HL-60/S4 treated with phorbol 12-myristate 13-acetate at 8.2 ng/mL for 4 days and 3 days (cell line): ENCODE data around the gene MEI1.
"Not testable (repeated sequence)": the region's sequence is repeated elsewhere in the genome, so short reads cannot be mapped to it uniquely, and the experiment has no call there.

ENCODE experiments used
- in situ Hi-C: fragments of 300-500 bp; cut with MboI; formaldehyde crosslinking; loops from 2 replicates; pipeline ENCODE4 v1.15.0; 2022; ENCODE audit warnings: low sequenced_read_pairs

MEI1 gene

DNA sequence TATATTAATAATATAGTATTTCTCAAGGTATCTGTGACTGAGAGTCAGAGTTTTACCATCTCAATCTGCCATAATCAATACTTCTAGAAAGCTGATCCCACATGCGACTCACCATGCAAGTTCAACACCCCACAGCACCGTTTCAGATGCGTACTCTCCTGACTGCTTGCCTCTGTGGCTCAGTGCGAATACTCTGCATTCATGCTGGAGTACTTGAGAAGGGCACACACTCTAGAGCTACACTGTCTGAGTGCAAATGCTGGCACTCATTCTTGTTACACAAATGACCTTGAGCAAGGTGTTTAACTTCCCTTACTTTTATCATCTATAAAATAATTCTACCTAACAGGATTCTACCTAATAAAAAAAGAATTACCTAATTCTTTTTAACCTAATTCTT lies 23.2 kb upstream of the MEI1 start:
- in situ Hi-C loops, result no loop called here

DNA sequence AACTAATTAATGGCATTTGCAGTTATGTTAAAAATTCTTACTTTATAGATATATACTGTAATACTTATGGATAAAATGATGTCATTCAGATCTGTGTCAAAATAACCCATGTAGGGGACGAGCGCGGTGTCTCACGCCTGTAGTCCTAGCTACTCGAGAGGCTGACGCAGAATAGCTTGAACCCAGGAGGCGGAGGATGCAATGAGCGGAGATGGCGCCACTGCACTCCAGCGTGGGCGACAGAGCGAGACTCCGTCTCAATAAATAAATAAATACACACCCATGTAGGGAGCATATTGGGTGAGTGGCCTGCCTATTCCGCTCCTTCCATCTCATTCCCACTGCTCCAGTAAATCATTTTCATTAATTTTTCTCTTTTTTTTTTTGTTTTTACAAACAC lies 17.7 kb upstream of the MEI1 start:
- in situ Hi-C loops, result no loop called here

DNA sequence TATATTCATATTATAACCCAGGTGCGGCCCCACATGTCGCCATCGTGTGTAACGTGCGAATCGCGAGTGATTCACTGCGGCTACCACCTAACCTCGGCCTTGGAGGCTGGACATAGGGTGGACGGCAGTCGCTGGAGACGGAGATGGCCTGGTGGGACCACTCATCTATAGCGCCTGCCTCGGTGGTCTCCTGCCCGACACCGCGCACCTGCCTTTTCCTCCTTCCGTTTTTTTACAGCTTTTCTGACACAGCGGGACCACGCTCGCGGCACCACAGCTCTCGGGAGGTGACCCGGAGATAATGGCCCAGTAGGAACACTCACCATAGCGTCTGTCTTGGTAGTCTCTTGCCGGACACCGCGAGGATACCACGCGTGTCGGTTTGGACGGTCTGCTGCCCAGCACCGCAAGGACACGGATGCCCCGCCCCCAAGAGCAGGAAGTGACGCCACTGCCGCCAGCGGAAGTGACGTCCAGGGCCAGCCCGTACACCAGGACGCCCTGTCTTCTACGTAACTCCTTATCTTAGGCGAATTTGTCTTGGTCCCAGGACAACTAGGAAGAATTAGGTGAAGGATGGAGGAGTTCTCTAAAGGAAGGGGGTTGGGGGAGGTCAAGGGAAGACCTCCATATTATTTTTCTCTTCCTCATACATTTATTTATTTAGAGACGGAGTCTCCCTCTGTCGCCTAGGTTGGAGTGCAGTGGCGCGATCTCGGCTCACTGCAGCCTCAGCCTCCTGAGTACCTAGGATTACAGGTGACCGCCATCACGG lies 17.1 kb upstream of the MEI1 start:
- in situ Hi-C loops, result no loop called here

DNA sequence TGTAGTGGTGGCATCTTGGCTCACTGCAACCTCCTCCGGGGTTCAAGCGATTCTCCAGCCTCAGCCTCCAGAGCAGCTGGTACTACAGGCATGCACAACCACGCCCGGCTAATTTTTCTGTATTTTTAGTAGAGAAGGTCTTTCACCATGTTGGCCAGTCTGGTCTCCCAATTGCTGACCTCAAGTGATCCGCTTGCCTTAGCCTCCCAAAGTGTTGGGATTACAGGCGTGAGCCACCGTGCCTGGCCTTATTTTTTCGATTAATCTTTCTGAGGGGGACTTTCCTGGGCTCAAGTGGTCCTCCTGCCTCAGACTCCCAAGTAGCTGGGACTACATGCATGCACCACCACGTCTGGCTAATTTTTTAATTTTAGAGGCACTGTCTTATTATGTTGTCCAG lies 16.3 kb upstream of the MEI1 start:
- in situ Hi-C loops, result no loop called here

DNA sequence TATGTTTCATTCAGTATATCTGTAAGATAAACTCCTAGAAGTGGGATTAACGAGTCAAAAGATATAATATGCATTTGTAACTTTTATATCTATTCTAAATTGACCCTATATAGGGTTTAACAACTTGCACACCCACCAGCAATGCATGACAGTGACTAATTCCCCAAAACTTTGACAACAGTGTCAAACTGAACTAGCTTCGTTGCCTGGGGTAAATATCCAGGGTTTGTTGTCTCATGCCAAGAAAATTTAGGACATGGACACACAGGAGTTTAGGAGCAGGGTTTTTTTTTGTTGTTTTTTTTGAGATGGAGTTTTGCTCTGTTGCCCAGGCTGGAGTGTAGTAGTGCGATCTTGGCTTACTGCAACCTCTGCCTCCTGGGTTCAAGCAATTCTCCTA lies 15.7 kb upstream of the MEI1 start:
- in situ Hi-C loops, result no loop called here

DNA sequence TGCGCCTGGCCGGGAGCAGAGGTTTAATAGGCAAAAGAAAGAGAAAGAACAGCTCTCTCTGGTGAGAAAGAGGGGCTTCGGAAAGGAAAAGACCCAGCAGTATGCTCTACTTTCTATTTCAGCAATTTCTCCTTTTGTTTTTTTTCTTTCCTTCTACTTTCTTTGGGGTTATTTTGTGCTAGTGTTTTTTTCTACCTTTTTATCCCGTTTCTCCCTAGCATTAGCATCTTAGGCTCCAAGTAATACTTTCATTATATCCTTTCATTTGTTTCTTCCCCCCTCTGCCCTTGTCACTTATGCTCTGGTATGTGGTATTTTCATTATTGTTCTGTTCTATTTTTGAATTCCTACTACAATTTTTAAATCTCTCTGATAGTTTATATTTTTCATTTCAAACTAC lies 15.1 kb upstream of the MEI1 start:
- in situ Hi-C loops, result no loop called here

DNA sequence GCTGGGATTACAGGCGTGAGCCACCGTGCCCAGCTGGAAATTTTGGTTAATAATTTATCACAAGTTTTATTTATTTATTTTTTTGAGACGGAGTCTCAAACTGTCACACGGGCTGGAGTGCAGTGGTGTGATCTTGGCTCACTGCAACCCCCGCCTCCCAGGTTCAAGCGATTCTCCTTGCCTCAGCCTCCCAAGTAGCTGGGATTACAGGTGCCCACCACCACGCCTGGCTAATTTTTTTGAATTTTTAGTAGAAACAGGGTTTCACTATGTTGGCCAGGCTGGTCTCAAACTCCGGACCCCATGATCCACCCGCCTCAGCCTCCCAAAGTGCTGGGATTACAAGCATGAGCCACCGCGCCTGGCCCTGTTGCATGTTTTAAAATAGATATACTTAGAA lies 12.4 kb upstream of the MEI1 start:
- in situ Hi-C loops, result not testable (repeated sequence)

DNA sequence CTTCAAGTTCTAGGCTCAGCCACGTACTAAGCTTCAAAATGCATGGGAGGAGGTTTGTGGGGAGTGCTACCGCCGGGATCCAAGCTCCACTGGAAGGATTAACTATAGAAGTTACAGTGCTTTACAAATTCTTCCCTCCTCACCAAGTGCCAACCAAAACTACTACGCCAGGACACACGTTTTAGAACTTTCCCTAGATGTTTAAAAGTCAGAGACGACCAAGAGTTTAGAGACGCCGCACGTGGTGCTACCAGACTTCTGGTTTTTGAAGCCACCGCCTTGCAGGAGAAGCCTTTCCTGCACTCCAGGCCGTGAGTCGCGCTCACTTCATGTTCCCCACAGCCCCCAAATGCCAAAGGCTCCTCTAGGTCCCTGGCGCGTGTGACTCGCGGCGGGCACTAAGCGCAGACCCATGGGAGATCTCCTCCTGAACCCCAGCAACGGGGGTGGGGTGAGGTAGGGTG lies 11.4 kb upstream of the MEI1 start:
- in situ Hi-C loops, result no loop called here

DNA sequence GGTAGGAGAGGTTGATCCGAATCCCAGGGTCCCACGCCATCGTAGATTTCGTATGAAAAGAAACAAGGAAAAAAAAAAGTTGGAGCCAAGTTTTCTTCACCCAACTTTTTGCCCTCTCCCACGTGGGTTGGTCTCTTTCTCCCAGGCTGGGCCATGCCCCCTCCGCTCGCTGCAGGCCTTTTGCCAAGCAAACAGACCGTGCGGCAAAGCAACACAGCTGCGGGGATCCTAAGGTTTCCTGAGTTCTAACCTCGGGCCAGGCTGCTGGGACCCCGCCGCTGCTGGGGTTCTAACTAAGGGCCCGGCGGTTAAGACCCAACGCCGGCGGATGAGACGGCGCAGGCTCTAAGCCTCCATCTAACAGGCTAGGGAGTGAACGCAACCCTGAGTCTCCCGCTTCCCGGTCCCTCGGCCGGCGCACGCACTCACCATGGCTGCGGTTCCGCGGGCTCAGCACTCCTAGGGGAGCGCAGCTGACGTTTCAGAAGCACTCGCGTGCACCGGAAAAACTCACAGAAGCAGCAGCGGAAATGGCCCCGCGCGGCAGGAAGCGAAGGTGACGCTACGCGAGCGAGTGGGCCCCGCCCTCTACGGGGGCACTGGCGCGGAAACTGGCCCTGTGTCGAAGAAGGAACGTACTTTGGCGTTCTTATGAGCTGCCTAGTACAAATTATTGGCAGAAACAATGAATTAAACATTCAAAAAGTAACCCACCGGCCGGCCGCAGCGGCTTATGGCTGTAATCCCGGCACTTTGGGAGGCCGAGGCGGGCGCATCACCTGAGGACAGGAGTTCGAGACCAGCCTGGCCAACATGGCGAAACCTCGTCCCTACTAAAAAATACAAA lies 10.7 kb upstream of the MEI1 start, which contains the start of gene SNU13:
Gene SNU13, minus strand, starts transcription at position 503 of the 847 bp plus-strand sequence. Its CDS starts 71 bp downstream, at position 432.
- in situ Hi-C loops, result no loop called here

DNA sequence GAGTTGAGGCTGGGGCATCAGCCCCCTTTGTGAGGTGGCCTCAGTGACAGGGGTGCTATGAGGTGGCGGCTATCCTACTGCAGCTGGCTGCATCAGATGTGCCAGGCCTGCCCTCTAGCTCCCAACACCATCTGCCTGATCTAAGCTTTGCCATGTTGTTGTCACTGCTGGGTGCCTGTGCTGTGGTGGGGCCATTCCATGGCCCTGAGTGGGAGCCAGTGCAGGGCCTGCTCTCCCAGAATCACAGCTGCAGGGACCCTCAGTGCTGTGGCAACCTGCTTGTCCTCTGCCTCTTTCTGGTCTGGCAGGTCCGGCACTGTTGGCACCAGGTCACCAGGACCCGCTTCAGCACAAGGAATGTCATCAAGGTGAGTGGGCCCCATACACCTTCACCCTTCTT lies 8.8 kb upstream of the MEI1 start:
- in situ Hi-C loops, result no loop called here

DNA sequence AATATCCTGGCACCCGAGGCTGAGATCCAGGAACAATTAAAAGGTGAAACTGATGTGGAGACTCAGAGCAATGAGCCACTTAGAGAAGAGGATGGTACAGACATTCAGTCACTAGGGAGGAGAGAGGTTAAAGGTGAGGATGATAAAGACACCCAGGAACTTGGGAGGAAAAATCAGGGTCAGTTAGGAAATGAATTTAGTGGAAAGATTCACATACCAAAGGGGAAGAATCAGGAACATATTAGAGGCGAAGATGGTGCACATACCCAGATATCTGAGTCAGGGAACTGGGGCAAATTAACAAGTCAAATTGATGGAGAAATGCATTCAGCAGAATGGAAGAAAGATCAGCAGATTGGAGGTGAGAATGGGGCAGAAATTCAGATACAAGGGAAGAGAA lies 4.1 kb upstream of the MEI1 start:
- in situ Hi-C loops, result loop anchor here (5.0 kb wide), 1 partner anchor 247 kb away; no protein-coding TSS in a partner anchor

DNA sequence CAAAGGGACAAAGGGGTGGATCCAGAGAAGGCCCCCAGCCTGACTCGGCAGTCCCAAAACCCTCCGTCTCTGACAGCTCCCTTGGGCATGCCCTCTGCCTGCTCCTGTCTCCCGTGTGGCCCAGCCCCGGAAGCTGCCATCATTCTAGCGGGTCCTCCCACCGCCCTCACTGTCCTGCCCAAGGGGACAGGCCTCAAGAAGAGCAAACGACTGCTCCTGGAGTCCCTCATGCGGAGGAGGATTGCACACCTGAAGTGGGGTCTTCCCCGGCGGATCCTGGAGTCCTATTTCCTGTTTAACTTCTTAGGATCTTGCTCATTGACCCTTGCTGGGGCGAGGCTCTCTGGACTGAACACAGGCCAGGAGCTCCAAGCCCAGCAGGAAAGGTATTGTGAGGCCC lies 2.6 kb upstream of the MEI1 start:
- in situ Hi-C loops, result loop anchor here (5.0 kb wide), 1 partner anchor 246 kb away; no protein-coding TSS in a partner anchor

DNA sequence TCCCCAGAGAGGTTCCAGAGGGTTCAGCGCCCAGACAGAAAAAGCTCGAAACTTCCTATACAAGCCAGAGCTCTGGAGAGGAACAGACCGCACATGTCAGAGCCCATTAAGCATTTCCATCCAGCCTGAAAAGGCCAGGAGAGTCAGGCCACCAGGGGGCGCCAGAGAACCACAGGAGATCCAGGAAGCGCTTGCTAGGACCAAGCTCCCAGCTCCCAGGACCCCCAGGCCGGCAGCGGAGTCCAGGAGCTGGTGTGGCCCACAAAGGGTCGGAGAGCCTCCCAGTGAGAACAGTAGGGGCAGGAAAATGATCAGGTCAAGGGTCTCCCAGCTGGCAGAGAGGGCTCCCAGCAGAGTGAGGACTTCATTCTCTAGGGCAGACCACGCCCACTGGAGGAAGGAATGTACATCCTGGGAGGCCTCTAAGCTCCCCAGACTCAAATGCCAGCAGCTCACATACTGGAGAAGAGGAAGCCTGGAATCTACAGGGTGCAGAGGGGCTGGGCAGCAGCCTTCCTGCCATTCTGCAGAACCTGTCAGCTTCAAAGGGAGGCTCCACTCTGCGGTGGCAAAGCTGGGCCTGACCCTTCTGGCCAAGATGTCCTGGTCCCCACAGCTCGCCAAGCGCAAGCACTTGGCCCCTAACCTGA lies 2.1 kb upstream of the MEI1 start:
- in situ Hi-C loops, result loop anchor here (5.0 kb wide), 1 partner anchor 245 kb away; no protein-coding TSS in a partner anchor

DNA sequence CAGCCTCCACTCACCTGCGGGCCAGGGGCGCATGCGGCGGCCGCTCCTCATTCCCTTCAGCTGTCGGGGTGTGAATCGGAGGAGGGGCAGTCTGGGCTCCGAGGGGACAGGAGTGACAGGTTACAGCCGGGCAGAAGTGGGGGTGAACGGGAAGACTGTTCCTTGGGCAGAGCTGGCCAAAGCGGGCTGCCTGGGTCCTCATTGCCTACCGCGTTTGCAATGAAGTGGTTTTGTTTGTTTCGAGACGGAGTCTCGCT lies 733 bp downstream of the MEI1 start:
- in situ Hi-C loops, result no loop called here

DNA sequence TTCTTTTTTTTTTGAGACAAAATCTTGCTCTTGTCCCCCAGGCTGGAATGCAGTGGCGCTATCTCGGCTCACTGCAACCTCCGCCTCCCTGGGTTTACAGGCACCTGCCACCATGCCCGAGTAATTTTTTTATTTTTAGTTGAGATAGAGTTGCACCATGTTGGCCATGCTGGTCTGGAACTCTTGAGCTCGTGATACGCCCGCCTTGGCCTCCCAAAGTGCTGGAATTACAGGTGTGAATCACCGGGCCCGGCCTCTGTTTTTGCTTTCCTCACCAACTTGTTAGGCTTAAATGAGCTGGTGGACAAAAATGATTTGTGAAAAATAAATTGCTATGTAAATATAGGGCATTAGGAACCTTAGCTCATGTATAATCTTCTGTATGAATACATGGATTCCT lies 3.5 kb downstream of the MEI1 start:
- in situ Hi-C loops, result no loop called here

DNA sequence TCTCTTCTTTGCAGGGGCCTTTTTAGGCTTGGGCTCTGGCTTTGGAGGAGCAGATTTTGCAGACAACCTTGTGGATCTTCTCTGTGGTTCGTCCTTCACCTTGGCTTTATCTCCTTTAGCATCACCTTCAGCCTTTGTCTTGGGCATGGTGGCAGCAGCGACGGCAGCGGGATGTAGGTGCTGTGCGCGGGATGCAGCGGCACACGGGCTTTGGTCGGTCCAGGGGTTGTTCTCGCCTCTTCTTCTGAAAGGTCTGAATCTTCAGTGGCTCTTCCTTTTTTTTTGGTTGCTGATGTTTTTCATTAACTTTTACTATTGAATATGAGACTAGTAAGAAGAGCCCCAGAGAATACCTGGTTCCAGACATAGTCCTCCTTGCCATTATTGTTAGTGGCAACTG lies 10.0 kb downstream of the MEI1 start:
- in situ Hi-C loops, result no loop called here

DNA sequence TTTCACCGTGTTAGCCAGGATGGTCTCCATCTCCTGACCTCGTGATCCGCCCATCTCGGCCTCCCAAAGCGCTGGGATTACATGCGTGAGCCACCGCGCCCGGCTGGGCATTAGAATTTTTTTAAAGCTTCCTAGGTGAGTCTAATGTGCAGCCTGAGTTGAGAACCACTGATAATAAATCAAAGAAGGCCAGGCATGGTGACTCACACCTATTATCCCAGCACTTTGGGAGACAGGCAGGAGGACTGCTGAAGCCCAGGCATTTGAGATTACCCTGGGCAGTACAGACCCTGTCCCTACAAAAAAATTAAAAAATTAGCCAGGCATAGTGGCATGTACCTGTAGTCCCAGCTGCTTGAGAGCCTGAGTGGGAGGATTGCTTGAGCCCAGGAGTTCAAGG lies 13.7 kb downstream of the MEI1 start:
- in situ Hi-C loops, result no loop called here

DNA sequence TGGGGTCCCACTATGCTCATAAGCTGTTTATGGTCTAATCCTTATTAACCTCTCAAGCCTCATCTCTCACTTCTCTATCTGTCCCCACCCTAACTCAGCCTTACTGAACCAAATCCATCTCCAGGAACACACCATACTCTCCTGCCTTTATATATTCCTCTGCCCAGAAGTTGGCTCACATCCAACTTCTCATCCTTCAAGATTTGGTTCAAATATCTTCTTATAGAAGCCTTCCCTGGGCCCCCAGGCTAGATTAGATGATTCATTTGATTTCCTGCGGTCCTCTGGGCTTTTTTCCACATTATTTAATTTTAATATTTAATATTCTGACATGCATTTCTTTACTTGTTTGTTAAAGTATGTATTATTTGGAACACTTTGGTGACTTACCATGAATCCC lies 23.2 kb downstream of the MEI1 start:
- in situ Hi-C loops, result no loop called here

DNA sequence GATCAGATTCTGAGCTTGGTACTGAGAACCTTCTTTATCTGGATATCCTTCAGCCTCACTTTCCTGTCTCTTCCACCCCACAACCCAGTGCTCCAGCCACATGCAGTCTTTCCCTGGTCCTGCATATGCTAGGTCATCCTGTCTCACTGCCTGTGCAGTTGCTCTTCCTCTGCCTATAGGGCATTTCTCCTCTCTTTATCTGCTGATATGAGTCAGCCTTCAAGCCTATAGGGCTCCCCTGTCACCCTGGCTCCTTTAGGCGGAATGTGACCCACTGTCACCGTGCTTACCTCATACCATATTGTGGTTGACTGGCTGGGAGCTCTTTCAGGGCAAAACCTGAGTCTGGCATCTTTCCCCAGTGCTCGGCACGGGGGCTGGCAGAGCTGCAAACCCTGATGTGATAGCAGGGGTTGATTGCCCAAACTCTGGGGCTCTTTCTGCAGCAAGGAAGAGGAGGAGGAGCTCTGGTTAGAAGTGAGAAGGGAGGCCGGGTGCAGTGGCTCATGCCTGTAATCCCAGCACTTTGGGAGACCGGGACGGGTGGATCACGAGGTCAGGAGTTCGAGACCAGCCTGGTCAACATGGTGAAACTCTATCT lies 26.3 kb downstream of the MEI1 start:
- in situ Hi-C loops, result no loop called here

DNA sequence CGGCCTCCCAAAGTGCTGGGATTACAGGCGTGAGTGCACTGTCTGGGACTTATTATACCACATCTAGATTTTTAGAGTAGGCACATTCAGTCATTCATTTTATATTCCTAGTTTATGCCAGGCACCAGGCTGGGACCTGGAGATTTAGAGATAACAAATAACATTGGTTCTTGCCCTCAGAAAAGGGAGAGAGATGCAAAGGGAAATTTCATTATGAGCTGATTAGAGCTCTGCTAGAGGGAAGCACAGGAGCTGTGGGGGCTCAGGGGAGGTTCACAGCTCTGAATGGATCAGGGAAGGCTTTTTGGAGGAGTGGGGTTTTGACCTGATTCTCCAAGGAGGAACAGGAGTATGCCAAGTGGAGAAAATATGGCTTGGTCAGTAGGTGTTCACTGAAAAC lies 32.3 kb downstream of the MEI1 start:
- in situ Hi-C loops, result no loop called here

DNA sequence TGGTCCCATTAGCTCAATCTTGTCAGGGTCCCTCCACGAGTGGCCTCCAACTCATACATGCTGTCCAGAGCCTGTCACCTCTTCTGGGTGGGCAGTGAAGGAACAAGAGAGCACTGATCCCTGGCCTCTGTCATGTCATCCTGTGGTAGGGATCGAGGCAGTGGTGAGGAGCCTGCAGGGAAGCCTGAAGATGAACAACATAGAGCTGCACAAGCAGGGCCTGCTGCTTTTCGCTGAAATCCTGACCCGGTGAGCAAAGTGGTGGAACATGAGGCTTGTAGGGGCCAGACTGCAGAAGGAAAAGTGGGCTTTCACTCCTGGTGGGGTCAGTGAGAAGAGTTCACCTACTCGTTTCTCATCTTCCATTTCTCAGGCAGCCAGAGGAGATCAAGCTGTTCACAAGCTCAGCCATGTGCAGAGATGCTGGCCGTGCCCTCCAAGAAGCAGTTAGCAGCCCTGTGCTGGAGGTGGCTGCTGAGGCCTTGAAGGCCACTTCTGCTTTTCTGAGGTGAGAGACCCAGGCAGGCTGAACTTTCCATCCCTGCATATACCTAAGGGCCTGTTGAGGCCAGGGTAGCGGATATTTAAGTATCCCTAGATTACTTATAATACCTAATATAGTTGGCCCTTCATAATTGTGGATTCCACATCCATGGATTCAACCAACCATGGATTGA lies 32.9 kb downstream of the MEI1 start:
- in situ Hi-C loops, result no loop called here
